ENCODE results near the gene HAGHL.

GRCh38 chr16:725041-725376, 1.9 kb upstream of the HAGHL start:
- TF ChIP-seq POLR2A (IDR thresholded peaks at IDR 0.05) (no peak), CTCF (IDR thresholded peaks at IDR 0.05) (no peak)

Measured in esophagus squamous epithelium (tissue), 4 donors.